HG03521 (cell line): ENCODE data around the gene PLEKHA7.

Source experiments
- ATAC-seq: cut with Tn5 transposase; IDR thresholded peaks from one replicate; pipeline ENCODE4 v1.9.1; 2021; ENCODE audit warnings: mild to moderate bottlenecking, moderate library complexity; ENCODE audit not compliant: unreplicated experiment

PLEKHA7 gene

DNA sequence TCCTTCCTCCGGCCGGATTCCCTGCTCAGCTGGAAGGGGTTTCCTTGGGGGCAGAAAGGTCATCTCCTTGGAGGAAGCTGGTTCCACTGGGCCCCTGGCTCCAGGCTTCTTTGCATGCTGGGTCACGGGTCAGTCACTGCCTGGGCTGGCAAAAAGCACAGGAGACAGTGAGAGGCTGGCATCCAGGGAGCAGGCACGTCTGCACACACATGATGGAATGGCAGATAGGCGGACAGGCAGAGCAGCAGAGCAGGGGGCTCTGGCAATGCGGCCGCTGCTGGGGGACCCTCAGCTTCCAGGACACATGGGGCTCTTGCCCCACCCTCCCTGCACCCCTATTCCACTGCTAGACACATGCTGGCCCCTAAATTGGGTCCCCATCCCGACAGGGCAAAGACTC is 235.3 kb downstream of the PLEKHA7 start:
- no peak for ATAC-seq

DNA sequence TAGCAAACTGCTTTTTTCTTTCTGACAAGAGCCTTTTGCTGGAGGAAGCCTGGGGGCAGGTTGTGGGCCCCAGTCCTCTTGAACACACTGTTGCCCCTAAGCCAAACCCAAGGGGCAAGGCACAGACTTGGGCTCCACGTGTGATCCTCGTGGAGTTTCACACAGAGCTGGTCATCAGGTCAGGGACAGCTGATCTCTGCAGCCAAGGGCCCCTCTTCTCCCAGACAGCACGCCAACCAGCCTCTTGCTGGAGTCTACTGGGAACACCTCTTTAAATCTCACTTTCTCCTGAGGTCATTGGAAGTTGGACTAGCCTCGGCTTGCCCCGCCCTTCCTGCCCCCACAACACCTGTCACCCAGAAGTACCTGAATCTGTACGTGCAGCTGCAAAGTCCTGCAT is 235.9 kb downstream of the PLEKHA7 start:
- no peak for ATAC-seq

DNA sequence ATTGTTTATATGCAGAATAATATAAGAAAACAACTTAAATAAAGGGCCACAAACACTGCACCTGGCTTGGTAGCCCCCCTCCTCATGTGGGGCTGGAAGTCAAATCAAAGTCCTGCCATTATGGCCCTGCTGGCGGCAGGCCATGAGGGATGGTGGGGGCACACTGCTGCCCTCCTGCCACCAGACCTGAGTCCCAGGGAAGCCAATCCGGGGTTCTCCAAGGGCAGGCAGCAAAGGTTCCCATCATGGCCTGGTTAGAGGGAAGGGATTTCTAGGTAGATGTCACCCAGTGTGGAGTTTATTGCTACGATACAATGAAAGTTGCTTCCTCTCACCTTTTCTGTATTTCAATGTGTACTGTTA is 236.6 kb downstream of the PLEKHA7 start:
- no peak for ATAC-seq

DNA sequence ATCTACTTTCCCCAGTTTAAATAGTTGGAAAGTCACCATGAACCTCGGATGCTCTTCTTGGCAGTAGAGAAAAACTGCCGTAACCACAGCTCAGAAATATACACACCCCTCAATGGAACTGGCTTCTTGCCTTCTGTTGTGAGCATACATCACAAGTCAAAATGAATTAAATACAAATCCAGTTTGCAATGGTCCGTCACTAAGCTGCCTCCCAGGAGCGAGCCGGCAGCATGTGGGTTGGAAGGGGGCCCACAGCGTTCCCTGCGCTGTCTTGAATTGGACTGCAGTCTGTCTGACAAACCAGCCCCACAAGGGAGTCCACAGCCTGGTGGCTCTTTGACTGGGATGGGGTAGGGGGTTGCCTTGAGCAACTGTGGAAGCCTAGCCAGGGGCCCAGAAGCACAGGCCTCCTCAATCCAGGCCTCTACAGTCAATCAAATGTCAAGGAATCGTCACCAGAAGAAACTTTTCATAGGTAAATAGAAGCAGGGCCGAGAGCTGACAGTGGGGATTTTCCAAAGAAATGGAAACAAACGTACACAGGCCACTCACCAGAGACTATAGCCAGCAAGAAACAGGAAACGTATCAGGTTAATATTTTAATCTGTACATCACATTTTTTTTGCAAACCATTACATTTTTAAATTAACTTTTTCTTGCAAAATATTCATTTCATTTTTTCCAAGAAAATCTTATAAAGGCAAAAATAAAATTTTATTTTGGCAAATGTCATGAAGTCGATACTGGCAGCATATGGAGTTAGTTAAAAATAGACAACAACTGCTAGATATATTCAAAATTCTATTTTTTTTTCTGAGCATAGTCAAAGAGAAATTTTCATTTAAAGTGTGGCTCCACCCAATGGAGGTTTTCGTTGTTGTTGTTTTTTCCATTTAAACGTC is 237.3 kb downstream of the PLEKHA7 start:
- no peak for ATAC-seq

DNA sequence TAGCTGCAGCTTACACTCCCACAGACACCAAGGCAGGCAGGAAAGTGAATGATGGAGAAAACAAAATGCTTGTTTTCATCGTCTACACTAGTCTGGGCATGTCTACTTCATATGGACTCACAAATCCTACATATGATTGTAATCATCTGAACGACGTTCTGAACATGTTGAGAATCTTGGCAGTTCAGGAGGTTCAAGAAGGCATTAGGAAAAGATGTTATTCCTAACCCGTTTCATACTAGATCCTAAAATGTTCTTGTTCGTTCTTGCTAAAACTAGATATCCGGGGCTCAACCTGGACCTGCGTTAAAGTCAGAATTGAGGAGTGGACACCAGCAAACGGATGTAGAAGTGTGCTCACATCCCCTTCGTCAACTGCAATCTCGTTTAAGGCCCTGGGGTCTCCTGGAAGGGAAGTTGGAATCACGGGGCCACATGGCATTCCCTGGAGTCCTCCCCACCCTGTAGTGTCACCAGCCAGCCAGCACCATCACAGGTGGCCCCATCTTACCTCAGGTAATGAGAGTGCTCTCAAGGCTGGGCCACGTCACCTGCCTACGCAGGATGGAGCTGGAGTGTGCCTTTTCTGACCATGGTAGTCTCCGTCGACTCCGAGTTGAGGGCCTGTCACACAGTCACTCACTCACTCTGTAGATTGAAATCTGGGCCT is 238.5 kb downstream of the PLEKHA7 start:
- ATAC-seq: no peak

DNA sequence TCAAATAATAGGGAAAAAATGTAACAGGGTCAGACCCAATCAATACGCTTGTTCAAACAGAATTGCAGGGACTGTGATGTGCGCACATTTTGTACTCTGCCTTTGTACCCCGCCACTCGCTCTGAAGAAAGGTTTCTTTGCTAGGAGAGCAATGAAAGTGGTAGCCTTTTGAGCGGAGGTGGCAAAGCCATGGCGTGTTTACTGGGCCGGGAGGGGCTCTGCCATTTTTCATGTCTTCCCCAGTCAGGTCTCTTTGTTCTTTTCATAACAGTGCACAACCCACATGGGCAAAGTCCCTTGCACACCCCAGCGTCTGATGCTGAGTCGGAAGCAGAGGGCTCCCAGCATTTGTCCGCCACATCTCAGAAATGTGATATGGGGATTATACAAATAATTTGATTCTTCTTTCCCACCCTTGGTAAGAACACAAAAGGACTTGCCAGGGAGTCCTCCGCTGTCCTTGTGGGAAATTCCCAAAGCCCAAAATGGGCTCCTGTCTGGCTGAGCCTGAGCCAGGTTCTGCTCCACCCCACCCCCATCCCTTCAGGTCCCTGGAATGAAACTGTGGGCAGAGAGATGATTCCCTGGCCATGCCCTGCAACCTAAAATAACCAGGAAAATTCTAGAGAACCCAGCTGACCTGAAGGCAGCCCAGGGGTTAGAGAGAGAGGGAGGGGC is 239.1 kb downstream of the PLEKHA7 start:
- ATAC-seq: no peak

DNA sequence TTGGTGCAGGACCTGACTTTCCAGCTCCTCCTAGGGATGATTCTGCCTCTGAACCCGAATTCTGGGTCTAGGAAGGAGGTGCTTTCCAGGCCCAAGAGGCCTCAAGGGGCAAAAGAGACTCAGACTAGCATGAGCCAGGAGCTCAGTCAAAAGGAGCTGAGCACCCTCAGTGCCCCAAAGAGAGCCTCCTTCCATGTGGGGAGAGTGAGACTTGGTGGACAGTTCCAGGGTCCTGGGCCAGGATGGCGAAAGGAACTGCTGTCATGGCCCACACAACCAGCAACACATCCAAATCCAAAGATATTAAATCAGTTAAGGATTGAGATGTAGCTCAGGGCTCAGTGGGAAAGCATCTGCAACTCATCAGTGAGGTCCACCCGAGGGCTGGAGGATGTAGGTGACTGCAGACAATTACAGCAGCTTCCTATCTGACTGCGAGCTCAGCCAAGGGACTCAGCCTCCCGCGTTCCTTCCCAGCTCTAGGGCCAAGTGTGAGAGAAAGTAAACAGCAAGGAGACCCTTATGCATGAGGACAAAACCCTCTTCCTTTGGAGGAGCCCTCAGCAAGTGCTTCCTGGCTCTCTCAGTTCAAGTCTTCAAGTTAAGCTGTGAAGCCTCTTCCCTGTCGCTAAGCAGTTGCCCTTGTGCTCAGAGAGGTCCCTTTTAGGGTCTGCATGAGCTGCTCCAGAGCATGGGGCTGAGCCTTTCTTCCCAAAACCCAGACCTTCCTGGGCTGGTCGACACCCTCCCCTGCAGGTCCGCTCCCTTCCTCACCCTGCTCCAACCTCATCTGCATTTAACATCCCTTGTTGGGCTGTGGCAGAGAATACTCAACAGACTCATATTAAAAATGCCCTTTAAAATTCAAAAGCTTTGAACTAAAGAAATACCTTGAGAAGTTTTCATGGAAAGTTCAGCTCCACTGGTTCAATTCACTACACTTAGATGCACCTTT is 240.0 kb downstream of the PLEKHA7 start:
- no peak for ATAC-seq

DNA sequence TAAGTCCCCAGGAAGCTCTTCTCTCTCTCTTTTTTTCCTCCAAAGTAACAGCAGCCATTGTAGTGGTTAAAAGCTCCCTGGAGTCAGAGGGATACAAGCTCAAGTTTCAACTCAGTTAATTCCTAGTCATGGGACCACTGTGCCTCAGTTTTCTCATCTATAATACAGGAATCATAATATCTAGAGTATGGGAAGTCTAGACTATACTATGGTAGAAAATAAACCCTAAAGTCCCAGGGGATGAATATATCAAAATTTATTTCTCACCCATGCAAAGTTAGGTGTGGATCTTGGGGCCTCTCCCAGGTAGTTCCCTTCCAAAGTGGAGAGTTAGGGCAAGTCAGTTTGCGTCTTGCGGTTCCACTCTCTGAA is 242.1 kb downstream of the PLEKHA7 start:
- no peak for ATAC-seq

DNA sequence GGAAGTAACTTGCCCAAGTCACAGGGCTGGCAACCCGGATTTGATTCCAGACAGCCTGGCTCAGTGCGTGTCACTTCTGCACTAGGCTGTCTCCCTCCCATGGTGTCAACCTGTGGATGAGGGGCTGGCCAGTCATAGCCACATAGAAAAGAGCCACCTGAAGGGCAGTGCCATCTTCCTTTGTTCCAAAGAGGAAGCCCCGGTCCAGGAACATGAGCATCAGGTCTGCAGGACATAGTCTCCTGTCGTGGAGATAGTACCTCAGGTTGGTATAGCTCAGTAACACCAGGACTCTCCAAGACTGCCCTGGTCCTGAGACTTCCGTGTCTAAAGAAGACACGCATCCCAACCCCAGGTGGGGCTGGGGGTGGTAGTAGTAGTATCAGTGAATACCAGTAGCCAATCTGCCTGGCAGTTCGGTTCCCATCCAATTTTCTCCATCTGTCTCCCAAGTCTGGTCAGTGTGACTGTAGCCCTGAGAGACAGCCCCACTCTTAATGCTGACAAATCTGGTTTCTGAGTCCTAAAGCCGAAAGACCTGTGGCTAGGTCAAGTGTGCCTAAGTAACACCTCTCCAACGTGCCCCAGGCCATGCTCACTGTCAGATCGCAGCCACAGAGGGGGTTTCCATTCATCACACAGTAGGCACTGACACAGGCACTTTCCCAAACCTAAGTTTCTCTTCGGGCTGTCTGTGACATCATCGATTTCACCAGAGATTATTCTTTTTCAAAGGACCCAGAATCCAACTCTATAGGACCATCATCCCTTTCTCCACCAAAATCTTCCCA is 242.7 kb downstream of the PLEKHA7 start:
- no peak for ATAC-seq

DNA sequence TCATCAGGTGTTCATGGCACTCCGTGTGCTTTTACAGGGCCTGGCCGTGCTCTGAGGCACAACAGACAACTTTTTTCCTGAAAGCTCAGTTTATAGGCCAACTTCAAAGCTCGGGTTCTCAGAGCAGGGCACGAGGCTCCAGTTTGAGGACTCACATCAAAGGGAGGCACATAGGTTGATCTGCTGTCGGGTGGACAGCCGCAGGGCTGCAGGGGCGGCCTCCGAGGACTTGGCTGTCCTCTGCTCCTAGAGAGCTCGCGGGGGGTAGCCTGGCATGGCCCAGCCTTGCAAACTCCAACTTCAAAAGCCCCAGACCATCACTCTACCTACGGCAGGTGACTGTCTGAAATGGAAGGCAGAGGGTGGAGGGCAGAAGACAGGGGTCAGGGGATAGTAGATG is 244.2 kb downstream of the PLEKHA7 start:
- ATAC-seq: no peak

DNA sequence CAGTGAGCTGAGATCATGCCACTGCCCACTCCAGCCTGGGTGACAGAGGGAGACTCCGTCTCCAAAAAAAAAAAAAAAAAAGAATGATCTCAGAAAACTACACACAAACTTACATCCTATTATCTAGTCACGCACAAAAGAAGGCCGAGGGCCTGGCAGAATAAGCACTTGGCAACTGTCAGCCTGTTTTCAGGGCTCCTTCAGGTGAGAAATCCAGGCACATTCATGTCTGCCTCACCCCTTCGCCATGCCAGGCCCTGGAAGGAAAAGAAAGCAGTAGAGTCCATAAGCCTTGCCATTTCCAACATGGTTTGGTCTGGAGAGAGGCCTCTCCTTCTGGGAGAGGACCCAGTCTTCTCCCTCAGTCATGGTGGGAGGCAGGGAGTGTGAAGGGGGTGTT is 244.8 kb downstream of the PLEKHA7 start:
- no peak for ATAC-seq

DNA sequence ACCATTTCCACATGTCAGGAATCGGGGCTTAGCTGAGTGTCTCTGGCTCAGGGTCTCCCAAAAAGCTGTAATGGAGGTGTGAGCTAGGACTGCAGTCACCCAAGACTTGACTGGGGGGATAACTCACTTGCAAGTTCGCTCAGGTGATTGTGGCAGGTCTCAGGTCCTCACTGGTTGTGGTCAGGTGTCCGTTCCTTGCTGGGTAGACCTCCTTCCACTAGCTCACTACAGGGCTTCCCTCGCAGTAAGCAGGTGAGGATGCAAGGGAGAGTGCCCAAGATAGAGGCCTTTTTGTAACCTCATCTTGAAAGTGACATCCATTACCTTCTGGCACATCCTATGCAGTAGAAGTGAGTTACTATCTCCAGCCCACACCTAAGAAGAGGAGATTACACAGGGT is 246.3 kb downstream of the PLEKHA7 start:
- no peak for ATAC-seq

DNA sequence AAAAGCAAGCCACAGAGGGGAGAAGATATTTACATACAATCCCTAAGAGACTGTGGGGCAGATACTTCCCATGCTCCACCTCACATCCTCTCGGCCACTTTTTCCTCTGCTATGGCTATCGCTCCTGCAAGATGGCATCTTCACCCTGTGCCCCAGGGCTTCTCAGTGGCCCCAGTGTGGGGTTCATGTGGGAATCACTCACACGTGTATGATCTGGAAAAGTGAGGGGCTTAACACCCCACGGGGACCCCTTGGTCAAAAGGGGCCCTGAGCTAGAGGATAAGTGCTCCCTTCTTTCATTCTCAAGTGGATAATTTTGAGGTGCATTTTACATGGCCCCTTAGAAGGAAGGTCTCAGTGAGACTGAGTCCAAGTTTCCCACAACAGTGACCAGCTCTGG is 247.1 kb downstream of the PLEKHA7 start:
- ATAC-seq: no peak

DNA sequence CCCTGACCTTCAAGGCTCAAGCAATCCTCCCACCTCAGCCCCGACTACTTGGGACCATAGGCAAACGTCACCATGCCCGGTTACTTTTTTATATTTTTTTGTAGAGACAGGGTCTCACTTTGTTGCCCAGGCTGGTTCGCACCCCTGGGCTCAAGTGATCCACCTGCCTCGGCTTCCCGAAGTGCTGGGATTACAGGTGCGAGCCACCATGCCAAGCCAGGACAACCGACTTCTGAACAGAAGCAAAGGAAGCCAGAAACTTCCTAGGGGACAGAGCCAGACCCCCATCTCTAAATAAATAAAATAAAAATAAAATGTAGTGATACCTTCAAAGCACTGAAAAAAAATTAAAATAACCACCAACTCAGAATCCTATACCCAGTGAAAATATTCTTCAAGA is 249.3 kb downstream of the PLEKHA7 start:
- no peak for ATAC-seq

DNA sequence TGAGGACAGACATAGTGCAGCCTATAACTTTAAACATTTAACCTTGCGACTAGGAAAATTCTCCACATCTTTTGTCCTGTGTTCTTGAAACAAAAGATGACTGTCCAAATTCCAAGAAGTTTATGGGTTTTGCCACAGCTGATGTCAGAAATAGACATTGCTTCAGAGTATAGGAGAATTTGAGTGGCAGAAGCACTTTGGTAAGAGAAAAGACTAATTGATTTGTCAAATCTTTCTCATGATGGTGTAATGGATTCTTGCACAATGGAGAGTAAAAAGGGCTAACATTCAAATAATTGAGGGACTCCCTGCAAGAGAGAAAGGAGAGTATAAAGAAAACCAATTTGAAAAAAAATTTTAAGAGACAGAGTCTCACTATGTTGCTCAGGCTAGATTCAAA is 250.5 kb downstream of the PLEKHA7 start:
- ATAC-seq: no peak

DNA sequence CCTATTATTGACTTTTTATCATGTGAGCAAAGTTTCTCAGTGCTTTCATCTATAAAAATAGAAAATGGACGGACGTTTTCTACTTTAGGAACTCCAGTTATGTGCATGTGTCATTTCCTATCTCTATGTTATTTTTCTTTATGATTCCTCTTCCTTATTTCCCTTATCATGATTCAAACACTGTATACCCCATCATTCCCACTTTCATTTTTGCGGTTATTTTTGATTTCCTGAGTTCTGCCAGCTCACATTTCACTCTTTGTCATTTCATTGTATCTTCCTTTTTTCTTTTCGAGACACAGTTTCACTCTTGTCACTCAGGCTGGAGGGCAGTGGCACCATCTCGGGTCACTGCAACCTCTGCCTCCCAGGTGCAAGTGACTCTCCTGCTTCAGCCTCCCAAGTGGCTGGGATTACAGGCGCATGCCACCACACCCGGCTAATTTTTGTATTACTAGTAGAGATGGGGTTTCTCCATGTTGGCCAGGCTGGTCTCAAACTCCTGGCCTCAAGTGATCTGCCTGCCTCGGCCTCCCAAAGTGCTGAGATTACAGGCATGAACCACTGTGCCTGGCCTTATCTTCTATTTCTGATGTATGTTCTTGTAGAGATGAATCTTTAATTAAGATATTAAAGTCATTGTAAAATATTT is 254.2 kb downstream of the PLEKHA7 start:
- no peak for ATAC-seq

DNA sequence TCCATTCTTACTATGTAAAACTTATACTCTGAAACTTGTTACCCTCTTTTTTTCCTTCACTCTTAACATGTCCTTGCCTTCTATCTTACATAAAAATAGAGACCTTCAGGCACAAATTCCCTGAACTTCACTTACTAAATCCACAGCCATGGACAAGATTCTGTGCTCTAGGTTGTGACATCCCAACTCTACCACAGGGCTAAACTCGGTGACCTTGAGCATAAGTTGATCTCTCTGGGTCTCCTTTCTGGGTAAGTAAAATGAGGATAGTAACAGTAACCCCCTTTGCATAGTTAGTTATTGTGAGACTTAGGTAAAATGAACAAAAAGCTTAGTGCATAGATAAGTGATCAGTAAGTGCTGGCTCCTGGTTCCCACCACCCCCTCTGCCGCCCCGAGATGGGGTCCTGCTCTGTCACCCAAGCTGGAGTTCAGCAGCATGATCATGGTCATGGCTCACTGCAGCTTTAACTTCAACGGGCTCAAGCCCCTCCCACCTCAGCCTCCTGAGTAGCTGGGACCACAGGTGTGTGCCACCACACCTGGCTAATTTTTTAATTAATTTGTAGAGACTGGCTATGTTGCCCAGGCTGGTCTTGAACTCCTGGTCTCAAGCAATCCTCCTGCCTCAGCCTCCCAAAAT is 255.7 kb downstream of the PLEKHA7 start:
- no peak for ATAC-seq

DNA sequence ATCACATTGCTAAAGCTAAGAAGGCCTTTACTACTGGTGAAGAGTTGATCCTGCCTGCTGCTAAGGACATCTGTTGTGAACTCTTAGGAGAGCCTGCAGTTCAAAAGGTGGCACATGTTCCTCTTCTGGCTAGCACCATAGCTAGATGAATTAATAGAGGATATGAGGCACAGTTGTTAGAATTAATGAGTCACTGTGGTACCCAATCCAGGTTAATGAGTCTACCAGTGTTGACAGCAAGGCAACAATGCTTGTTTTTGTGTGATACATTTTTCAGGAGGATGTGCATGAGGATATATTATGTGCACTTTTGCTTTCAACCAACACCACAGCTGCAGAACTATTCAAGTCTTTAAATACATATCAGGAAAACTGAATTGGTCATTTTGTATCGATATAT is 263.8 kb downstream of the PLEKHA7 start:
- no peak for ATAC-seq

DNA sequence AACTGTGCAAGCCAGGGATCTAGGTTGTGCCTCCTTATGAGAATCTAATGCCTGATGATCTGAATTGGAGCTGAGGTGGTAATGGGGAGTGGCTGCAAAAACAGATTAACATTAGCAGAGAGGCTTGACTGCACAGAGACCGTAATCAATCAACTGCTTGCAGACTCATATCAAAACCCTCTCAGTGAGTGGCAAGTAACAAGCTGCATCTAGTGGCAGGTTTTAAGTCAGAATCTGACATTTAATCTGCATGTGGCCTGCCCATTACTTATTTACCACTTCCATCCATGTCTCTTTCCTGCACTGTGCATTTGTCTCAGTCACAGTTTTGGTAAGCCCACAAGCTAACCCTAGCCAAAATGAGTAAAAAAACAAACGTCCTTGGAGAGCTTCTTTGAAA is 264.5 kb downstream of the PLEKHA7 start:
- ATAC-seq: no peak
